GM21529 (cell line): ENCODE data around the gene KIF2A.
A peak's percentile ranks its signal among the peaks of the same experiment; 100 is the strongest.

Source experiments
- ATAC-seq: cut with Tn5 transposase; IDR thresholded peaks from one replicate; pipeline ENCODE4 v1.9.1; 2021; ENCODE audit not compliant: unreplicated experiment

The KIF2A gene

DNA sequence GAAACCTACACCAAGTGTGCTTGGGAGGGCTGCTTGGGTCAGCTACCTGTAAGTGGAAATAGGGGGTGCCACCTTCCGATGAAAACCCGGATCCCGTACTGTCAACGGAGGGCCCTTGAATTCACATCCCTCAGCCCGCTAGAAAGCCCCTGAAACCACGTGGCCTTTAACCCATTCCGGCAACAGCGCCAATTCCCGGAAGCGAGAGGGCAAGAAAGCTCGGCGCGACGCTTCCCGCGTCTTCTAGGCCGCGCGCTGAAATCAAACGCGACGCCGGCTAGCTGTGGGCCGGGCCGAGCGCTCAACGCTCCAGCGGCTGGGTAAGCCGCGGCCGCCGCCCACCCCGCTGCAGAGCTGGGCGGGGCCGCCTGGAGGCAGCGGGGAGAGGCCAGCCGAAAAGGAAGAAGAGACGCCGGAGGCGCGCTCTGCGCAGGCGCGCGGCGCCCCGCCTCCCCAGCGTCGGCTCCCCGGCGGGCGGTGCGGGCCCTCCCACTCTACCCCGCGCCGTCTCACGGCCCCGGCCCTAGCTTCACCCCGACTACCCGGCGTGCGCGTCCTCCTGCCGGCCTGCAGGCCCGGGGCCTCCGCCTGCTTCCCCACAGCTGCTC is at the start of gene KIF2A:
Gene KIF2A (plus strand): TSS at position 492 of the 608 bp plus-strand sequence. CDS start 267 bp downstream, outside the sequence.
- ATAC-seq = peak; percentile 89

GRCh38 chr5:62257020-62257367 is 49.0 kb upstream of the KIF2A start:
- ATAC-seq = no peak

GRCh38 chr5:62258654-62259053 is 47.4 kb upstream of the KIF2A start:
- no peak for ATAC-seq

GRCh38 chr5:62259699-62260250 is 46.2 kb upstream of the KIF2A start:
- ATAC-seq = no peak

- ATAC-seq = no peak
These were observed 45.5 kb upstream of the KIF2A start for GRCh38 chr5:62260513-62260912.

- ATAC-seq = no peak
These were observed 42.6 kb upstream of the KIF2A start for GRCh38 chr5:62263401-62263800.

DNA sequence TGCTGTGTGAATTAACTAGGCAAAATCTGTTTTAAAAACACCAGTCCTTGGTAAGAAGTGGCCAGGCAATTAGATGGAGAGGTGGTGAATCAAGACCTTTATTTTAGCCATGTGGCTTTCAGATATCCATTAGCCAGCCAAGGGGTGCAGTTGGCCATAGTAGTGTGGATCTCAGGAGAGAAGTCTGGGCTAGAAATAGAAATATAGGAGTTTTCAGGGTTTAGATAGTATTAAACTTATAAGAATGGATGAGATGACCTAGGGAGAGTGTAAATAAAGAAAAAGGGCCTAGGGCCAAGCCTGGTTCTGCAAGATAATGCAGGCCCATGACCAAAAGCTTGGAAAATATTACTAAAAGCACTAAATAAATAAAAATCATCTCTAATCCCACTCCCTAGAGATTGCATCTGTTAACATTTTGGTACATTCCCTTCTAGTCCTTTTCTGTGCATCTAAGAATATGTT is 40.3 kb upstream of the KIF2A start:
- no peak for ATAC-seq

- no peak for ATAC-seq
These were observed 39.4 kb upstream of the KIF2A start for GRCh38 chr5:62266573-62266972.

- ATAC-seq = no peak
These were observed 37.8 kb upstream of the KIF2A start for GRCh38 chr5:62268234-62268633.

DNA sequence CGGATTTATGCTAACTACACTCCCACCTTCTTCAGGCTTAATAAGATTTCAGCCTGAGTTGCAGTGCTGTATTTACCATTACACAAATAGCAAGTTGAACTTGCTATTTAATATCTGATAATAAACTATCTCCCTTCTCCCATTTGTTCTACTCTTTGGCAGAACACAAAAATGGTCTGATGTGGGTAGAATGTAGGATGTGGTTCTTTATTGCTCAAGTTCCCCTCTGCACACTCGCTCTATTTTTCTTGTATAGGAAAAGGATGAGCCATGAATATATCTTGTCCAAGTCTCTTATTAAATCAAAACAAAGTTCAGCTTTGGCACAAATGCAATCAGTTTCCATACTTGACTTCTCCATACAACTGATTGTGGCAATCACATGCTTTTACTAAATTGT is 37.2 kb upstream of the KIF2A start:
- no peak for ATAC-seq

DNA sequence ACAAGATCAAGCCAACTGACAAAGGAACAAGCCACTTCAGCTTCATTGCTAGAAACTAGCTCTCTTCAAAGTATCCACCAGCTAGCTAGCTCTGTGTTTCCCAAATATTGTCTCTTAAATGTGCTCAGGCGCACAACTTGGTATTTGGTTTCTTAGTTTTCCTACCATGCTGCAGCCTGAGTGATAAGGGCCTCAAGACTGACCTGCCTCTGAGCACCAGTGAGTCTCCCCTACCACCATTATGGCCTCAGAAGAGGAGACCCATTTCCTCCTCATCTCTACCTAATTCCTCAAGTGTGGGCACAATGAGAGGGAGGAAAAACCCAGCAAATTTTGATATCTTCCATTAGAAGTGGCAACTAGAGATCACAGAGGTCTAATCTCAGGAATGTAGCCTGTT is 34.6 kb upstream of the KIF2A start:
- no peak for ATAC-seq

GRCh38 chr5:62271870-62272269 is 34.1 kb upstream of the KIF2A start:
- ATAC-seq = no peak

- no peak for ATAC-seq
These were observed 32.3 kb upstream of the KIF2A start for GRCh38 chr5:62273687-62274086.

- ATAC-seq = no peak
These were observed 30.4 kb upstream of the KIF2A start for GRCh38 chr5:62275581-62275980.

- ATAC-seq = no peak
These were observed 24.6 kb upstream of the KIF2A start for GRCh38 chr5:62281411-62281810.

- ATAC-seq = no peak
These were observed 23.9 kb upstream of the KIF2A start for GRCh38 chr5:62282064-62282463.

- no peak for ATAC-seq
These were observed 23.0 kb upstream of the KIF2A start for GRCh38 chr5:62283005-62283404.

GRCh38 chr5:62283861-62284260 is 22.1 kb upstream of the KIF2A start:
- no peak for ATAC-seq

- peak; percentile 78 for ATAC-seq
These were observed 20.8 kb upstream of the KIF2A start for GRCh38 chr5:62284946-62285891.

DNA sequence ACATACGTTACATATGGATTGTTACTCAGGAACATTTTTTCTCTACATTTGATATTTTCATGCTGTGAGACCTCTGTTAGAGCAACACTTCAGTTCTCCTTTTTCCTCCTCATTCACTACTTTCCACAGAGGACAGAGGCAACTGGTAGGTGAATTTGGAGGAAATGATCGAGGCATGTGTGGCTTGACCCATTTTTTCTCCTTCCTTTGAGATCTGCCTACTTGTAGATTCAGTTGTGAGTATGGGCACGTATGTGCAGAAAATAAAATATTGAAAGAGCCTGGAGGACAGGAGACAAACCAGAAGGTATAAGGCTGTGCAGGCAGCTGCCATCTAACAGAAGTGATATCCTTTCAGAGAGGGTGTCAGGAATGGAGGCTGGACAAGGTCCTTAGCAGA is 19.2 kb upstream of the KIF2A start:
- ATAC-seq = no peak

DNA sequence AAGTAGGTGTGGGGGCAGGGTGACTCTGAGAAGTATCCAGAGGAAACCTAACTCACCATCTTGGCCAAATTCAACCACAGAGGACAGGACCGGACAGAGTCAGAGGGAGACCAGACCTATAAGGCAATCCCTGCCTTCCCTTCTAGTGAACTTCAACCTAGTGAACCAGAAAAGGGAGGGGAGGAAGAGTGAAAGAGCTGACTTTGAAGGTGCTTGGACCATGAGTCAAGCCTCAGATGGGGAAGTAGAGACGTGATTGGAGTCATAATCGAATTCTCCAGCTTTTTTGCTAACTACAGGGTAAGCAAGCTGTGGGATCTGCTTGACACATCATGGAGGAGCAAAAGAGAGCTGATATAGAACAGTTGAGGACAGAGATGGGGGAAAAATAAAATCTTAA is 18.8 kb upstream of the KIF2A start:
- ATAC-seq = no peak

GRCh38 chr5:62288118-62288517 is 17.9 kb upstream of the KIF2A start:
- no peak for ATAC-seq
